Progenitor cell of endocrine pancreas (in vitro differentiated cells): ENCODE results near the gene AHSA1. TPM values are rescaled to one million over a fixed set of nuclear protein-coding genes. Genes with fewer than 3 reads are reported as not detected.

Experiments
- DNase-seq: peaks from one replicate; pipeline ENCODE4 v3.0.0; 2021; ENCODE audit warnings: low spot score; ENCODE audit not compliant: unreplicated experiment
- H3K27ac Mint-ChIP-seq: 2 replicates; pipeline ENCODE4 v1.8.0; 2021; ENCODE audit warnings: mild to moderate bottlenecking, moderate library complexity, mixed read lengths
- H3K27me3 Mint-ChIP-seq: 2 replicates; pipeline ENCODE4 v1.8.0; 2021; ENCODE audit warnings: mixed read lengths
- H3K36me3 Mint-ChIP-seq: 2 replicates; pipeline ENCODE4 v1.8.0; 2022; ENCODE audit warnings: mixed read lengths; ENCODE audit not compliant: insufficient read depth
- H3K4me1 Mint-ChIP-seq: 2 replicates; pipeline ENCODE4 v1.8.0; 2021; ENCODE audit warnings: low read depth, mixed read lengths
- H3K4me3 Mint-ChIP-seq: 2 replicates; pipeline ENCODE4 v1.8.0; 2021; ENCODE audit warnings: low read depth, mild to moderate bottlenecking, moderate library complexity, mixed read lengths
- H3K9me3 Mint-ChIP-seq: 2 replicates; pipeline ENCODE4 v1.8.0; 2021; ENCODE audit warnings: low read depth, mixed read lengths
- total RNA-seq: library from RNA; stranded (reverse); gene quantifications from 2 replicates; pipeline ENCODE4 v1.2.1, GENCODE V29; 2021
- TF ChIP-seq, protein P1 (sequence below): fragments of 200-600 bp; sonication (generic); IDR thresholded peaks from one replicate; pipeline ENCODE4 v1.5.0; 2021; ENCODE audit warnings: antibody characterized with exemption, mild to moderate bottlenecking; ENCODE audit not compliant: unreplicated experiment

AHSA1 gene
- total RNA-seq, 1 donor from 2014 or later: 160 TPM

DNA sequence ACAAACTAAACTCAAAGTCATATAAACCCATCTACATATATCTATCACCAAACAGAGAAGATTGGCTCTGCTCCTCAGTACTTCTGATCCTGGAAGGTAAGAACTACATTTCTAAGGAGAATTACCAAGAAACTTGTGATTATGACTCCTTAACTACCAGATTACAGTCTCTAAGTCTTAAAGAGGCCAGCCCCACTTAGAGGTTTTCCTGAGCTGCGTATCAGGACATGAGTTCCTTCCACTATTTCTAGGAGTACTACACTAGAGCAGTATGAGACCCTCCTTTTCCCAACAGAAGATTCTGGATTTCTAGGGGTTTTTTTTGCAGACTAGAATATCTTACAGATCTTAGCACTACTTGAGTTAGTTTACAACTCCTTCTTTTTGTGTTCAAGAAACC lies 34.5 kb upstream of the AHSA1 start, which contains the start of gene NOXRED1:
Gene NOXRED1 (minus strand): TSS at position 101 of the 400 bp plus-strand sequence. CDS start 634 bp downstream, outside the sequence.
- DNase-seq: no peak
- Mint-ChIP-seq H3K36me3 (peaks cover 57% of the 10 kb centered on the region), H3K9me3 (peaks cover 11% of the 10 kb centered on the region), H3K27ac (no peak within 1 kb of the TSS), H3K4me1 (peaks cover 6% of the 10 kb centered on the region), H3K4me3 (no peak within 1 kb of the TSS), H3K27me3 (no peaks in the 10 kb centered on the region)
- TF ChIP-seq, protein P1, sequence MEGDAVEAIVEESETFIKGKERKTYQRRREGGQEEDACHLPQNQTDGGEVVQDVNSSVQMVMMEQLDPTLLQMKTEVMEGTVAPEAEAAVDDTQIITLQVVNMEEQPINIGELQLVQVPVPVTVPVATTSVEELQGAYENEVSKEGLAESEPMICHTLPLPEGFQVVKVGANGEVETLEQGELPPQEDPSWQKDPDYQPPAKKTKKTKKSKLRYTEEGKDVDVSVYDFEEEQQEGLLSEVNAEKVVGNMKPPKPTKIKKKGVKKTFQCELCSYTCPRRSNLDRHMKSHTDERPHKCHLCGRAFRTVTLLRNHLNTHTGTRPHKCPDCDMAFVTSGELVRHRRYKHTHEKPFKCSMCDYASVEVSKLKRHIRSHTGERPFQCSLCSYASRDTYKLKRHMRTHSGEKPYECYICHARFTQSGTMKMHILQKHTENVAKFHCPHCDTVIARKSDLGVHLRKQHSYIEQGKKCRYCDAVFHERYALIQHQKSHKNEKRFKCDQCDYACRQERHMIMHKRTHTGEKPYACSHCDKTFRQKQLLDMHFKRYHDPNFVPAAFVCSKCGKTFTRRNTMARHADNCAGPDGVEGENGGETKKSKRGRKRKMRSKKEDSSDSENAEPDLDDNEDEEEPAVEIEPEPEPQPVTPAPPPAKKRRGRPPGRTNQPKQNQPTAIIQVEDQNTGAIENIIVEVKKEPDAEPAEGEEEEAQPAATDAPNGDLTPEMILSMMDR: no peak

DNA sequence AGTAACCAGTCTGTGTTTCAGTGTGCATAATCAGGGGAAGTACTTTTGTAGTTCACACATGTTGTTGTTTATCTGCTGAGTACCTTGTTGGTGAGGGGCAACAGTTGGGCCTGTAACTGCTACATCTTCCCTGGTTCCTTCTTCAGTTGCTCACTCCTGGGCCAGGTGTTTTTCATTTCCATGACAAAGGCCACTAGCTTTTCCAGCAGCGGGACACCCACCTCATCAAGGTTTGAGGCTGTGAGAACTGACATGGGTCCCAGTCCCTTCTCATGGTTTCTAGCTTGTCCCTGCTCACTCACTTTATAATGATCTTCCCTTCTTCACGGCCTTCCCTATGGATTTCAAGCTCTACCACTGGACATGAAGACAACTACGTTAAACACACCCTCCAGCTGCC lies 33.0 kb upstream of the AHSA1 start:
- Mint-ChIP-seq H3K9me3 (peaks cover 4% of the 10 kb centered on the region), H3K36me3 (peaks cover 56% of the 10 kb centered on the region), H3K27me3 (no peaks in the 10 kb centered on the region), H3K4me1 (peaks cover 6% of the 10 kb centered on the region), H3K4me3 (no peak overlapping the region), H3K27ac (no peak overlapping the region)
- DNase-seq: no peak
- TF ChIP-seq, protein P1: no peak

DNA sequence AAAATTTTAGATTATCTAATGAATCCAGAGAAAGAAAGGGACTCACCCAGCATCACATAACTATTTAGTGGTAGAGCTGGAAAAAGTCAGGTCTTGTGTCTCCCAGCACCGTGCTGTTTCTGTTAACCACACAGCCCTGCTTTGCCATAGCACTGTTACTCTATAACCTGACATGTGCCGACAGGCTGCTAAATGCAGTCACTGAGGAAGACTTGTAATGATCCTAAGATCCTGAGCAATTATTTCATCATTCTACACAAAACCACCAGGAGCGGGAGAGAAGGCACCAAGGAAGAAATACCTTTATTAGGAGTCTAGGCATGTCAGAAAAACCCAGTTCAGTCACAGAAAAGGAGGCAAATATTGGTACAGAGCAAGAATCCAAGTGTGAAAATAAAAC lies 31.5 kb upstream of the AHSA1 start:
- peaks cover 45% of the 10 kb centered on the region for H3K36me3 Mint-ChIP-seq

DNA sequence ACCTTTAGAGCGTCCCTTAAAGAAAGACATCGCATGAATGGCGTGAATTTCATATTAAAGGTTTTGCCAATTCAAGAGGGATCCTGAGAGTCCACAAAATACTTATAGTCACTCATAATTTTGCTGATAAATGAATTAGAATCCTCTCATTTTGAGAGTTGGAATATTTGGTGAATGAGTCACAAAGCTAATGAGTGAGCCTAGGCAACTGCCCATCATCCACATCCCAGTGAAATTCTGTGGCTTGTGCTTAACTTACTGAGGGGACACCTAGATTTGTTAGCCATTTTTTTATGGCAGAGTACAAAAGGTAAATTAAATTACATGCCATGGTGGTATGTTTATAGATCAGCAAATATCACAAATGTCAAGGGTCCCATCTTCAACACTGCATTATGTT lies 21.9 kb upstream of the AHSA1 start:
- TF ChIP-seq, protein P1: no peak
- DNase-seq: no peak
- H3K36me3 Mint-ChIP-seq: peaks cover 18% of the 10 kb centered on the region
- H3K4me3 Mint-ChIP-seq: no peak overlapping the region
- H3K4me1 Mint-ChIP-seq: no peaks in the 10 kb centered on the region
- no peaks in the 10 kb centered on the region for H3K9me3 Mint-ChIP-seq
- H3K27ac Mint-ChIP-seq: no peak overlapping the region
- H3K27me3 Mint-ChIP-seq: no peaks in the 10 kb centered on the region

More for the DNA sequence above, 31.5 kb upstream of the AHSA1 start:
- Mint-ChIP-seq H3K4me3 (no peak overlapping the region), H3K4me1 (peaks cover 6% of the 10 kb centered on the region), H3K27ac (no peak overlapping the region), H3K27me3 (no peaks in the 10 kb centered on the region), H3K9me3 (no peaks in the 10 kb centered on the region)
- no peak for DNase-seq
- TF ChIP-seq, protein P1: no peak

DNA sequence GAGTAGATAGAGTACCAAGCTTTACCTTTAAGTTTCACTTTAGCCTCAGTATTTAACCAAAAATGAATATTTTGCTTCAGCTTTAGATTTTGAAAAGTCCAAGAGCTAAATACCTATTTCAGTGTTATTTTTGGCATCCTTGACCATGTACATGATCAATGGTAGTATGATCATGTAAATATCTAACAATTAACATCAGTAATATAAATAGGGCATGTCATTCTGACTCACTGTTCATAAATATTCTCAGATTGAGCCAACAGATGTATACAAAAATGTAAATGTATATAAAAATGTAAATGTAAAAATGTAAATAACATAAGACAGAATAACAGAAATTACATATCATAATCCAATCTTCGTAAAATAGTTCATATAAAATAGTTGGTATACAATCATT lies 19.3 kb upstream of the AHSA1 start:
- Mint-ChIP-seq H3K4me1 (no peaks in the 10 kb centered on the region), H3K4me3 (no peak overlapping the region), H3K36me3 (peaks cover 25% of the 10 kb centered on the region), H3K27me3 (no peaks in the 10 kb centered on the region), H3K9me3 (no peaks in the 10 kb centered on the region), H3K27ac (no peak overlapping the region)
- TF ChIP-seq, protein P1: no peak
- DNase-seq: no peak
